Liver (tissue), 9 donors: Measurements from ENCODE around the gene REEP3. TPM values are rescaled to one million over a fixed set of nuclear protein-coding genes. Genes with fewer than 3 reads are reported as not detected.

Experiments used
- DNase-seq: peaks from one replicate; pipeline ENCODE4 v3.0.0-alpha.2; 2017; ENCODE audit warnings: low spot score
- H3K27ac ChIP-seq, 2 donors: one replicate each; pipeline ENCODE4 v1.7.0; 2013; ENCODE audit warnings: inconsistent platforms in 2 of 2, low read length in 2 of 2, control low read depth in 1 of 2, low read depth in 1 of 2, mild to moderate bottlenecking in 1 of 2
- H3K27me3 ChIP-seq, 4 donors: one replicate each; pipeline versions ENCODE4 v1.6.1 to v1.7.0; 2013; ENCODE audit warnings: low read length in 3 of 4, inconsistent platforms in 1 of 4, mild to moderate bottlenecking in 1 of 4, moderate library complexity in 1 of 4; ENCODE audit not compliant: control insufficient read depth in 4 of 4, insufficient read depth in 4 of 4
- H3K36me3 ChIP-seq, 4 donors: one replicate each; pipeline versions ENCODE4 v1.6.1 to v1.7.0; 2013; ENCODE audit warnings: low read length in 3 of 4, mild to moderate bottlenecking in 3 of 4, low read depth in 1 of 4, moderate library complexity in 1 of 4; ENCODE audit not compliant: control insufficient read depth in 4 of 4, insufficient read depth in 3 of 4
- H3K4me1 ChIP-seq, 4 donors: one replicate each; pipeline versions ENCODE4 v1.6.1 to v1.7.0; 2013; ENCODE audit warnings: low read length in 3 of 4, mild to moderate bottlenecking in 3 of 4, moderate library complexity in 1 of 4; ENCODE audit not compliant: control insufficient read depth in 4 of 4, insufficient read depth in 4 of 4
- H3K4me3 ChIP-seq, 3 donors: one replicate each; pipeline versions ENCODE4 v1.6.1 to v1.7.0; 2013; ENCODE audit warnings: low read length in 3 of 3, control low read depth in 1 of 3, low read depth in 1 of 3, mild to moderate bottlenecking in 1 of 3
- H3K9ac ChIP-seq, 2 donors: one replicate each; pipeline ENCODE4 v1.7.0; 2013; ENCODE audit warnings: low read length in 2 of 2, mild to moderate bottlenecking in 2 of 2, moderate library complexity in 2 of 2, control low read depth in 1 of 2, low read depth in 1 of 2
- H3K9me3 ChIP-seq, 4 donors: one replicate each; pipeline versions ENCODE4 v1.6.1 to v1.7.0; 2013; ENCODE audit warnings: low read length in 3 of 4; ENCODE audit not compliant: control insufficient read depth in 4 of 4
- EGR1 ChIP-seq, 2 donors: IDR thresholded peaks; 2 replicates each; pipeline ENCODE4 v1.6.1; 2016 to 2018; ENCODE audit warnings: antibody characterized with exemption in 2 of 2, low read depth in 2 of 2
- FOXA1 ChIP-seq: IDR thresholded peaks from 2 replicates; pipeline ENCODE4 v1.6.1; 2016; ENCODE audit warnings: antibody characterized with exemption
- FOXA2 ChIP-seq: IDR thresholded peaks from 2 replicates; pipeline ENCODE4 v1.6.1; 2016; ENCODE audit warnings: antibody characterized with exemption
- GABPA ChIP-seq, 2 donors: IDR thresholded peaks in 1 of 2; conservative IDR thresholded peaks in 1 of 2; 2 replicates each; pipeline ENCODE4 v1.6.1; 2016; ENCODE audit warnings: antibody characterized with exemption in 2 of 2, mild to moderate bottlenecking in 1 of 2, moderate library complexity in 1 of 2
- HNF4A ChIP-seq, 2 donors: conservative IDR thresholded peaks; 2 replicates each; pipeline ENCODE4 v1.6.1; 2016; ENCODE audit warnings: antibody characterized with exemption in 2 of 2, mild to moderate bottlenecking in 2 of 2
- HNF4G ChIP-seq: IDR thresholded peaks from 2 replicates; pipeline ENCODE4 v1.6.1; 2016; ENCODE audit warnings: antibody characterized with exemption
- JUND ChIP-seq, 2 donors: IDR thresholded peaks; 2 replicates each; pipeline ENCODE4 v1.6.1; 2016; ENCODE audit warnings: antibody characterized with exemption in 2 of 2
- RAD21 ChIP-seq, 2 donors: IDR thresholded peaks; 2 replicates each; pipeline ENCODE4 v1.6.1; 2016; ENCODE audit warnings: antibody characterized with exemption in 2 of 2, mild to moderate bottlenecking in 2 of 2
- RXRA ChIP-seq, 2 donors: IDR thresholded peaks; 2 replicates each; pipeline ENCODE4 v1.6.1; 2017 to 2018; ENCODE audit warnings: antibody characterized with exemption in 2 of 2, mild to moderate bottlenecking in 1 of 2
- YY1 ChIP-seq: IDR thresholded peaks from 2 replicates; pipeline ENCODE4 v1.6.1; 2016; ENCODE audit warnings: antibody characterized with exemption, mild to moderate bottlenecking
- WGBS: extraction: QIAGEN DNeasy Blood & Tissue Kit; methylation state at CpG from one replicate; pipeline ENCODE4 v1.1.7; 2013; 5-methylcytosine and 5-hydroxymethylcytosine counted together
- polyA plus RNA-seq, 2 donors: library from polyadenylated mRNA; stranded (reverse) in 1 of 2; unstranded in 1 of 2; fragments of 200-250 nt in 1 of 2; fragments of >200 nt in 1 of 2; fragmentation: Nextera tagmentation in 1 of 2; extraction: Ambion mirVana in 1 of 2; gene quantifications; one replicate each; pipeline versions ENCODE4 v1.2.1 to v1.2.3, GENCODE V29; 2013 to 2015
- total RNA-seq, 2 donors: library from RNA; depleted of rRNA; stranded (reverse); fragments of >200 nt; gene quantifications; one replicate each; pipeline ENCODE4 v1.2.3, GENCODE V29; 2014
- TF ChIP-seq, protein P1 (sequence below): IDR thresholded peaks from 2 replicates; pipeline ENCODE4 v1.6.1; 2016; ENCODE audit warnings: antibody characterized with exemption
- TF ChIP-seq, protein P2 (sequence below): fragments of 150-350 bp; IDR thresholded peaks from 2 replicates; pipeline ENCODE4 v1.5.1; 2017; ENCODE audit warnings: improper control_type of control experiment, low read depth, low read length; ENCODE audit not compliant: missing input control
- TF ChIP-seq, protein P3 (sequence below): IDR thresholded peaks from 2 replicates; pipeline ENCODE4 v1.6.1; 2016; ENCODE audit warnings: antibody characterized with exemption
- TF ChIP-seq, protein P4 (sequence below): IDR thresholded peaks from 2 replicates; pipeline ENCODE4 v1.6.1; 2016; ENCODE audit warnings: antibody characterized with exemption
- donor health status: healthy.
- donor health status: healthy.
- donor health status: healthy.
- donor health status: healthy.
- donor health status: healthy.

Gene REEP3
- total and polyA plus RNA-seq, 4 donors = 7.9 to 26.9 (median 18.2) TPM

DNA sequence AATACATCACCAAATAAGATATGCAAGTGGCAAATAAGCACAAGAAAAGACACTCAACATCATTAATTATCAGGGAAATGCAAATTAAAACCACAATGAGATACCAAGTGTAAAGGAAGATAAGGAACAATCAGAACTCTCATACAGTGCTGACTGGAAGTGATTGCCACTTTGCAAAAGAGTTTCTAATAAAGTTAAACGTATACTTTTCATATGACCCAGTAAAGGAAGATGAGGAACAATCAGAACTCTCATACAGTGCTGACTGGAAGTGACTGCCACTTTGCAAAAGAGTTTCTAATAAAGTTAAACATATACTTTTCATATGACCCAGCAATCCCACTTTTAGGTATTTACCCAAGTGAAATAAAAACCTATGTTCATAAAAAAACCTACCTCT, 43.3 kb upstream of the REEP3 start:
- no peak for DNase-seq
- H3K9ac ChIP-seq = no peak overlapping the region
- no peaks in the 10 kb centered on the region for H3K36me3 ChIP-seq
- H3K27ac ChIP-seq = no peak overlapping the region
- 62% methylated on average over 1 of the region's 1 CpG for WGBS
- no peaks in the 10 kb centered on the region for H3K27me3 ChIP-seq
- H3K9me3 ChIP-seq = no peaks in the 10 kb centered on the region
- peaks cover 0 to 6% (median 0%) of the 10 kb centered on the region in 4 donors for H3K4me1 ChIP-seq
- TF ChIP-seq, protein P1, sequence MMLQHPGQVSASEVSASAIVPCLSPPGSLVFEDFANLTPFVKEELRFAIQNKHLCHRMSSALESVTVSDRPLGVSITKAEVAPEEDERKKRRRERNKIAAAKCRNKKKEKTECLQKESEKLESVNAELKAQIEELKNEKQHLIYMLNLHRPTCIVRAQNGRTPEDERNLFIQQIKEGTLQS = no peak
- TF ChIP-seq, protein P2, sequence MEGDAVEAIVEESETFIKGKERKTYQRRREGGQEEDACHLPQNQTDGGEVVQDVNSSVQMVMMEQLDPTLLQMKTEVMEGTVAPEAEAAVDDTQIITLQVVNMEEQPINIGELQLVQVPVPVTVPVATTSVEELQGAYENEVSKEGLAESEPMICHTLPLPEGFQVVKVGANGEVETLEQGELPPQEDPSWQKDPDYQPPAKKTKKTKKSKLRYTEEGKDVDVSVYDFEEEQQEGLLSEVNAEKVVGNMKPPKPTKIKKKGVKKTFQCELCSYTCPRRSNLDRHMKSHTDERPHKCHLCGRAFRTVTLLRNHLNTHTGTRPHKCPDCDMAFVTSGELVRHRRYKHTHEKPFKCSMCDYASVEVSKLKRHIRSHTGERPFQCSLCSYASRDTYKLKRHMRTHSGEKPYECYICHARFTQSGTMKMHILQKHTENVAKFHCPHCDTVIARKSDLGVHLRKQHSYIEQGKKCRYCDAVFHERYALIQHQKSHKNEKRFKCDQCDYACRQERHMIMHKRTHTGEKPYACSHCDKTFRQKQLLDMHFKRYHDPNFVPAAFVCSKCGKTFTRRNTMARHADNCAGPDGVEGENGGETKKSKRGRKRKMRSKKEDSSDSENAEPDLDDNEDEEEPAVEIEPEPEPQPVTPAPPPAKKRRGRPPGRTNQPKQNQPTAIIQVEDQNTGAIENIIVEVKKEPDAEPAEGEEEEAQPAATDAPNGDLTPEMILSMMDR = no peak
- no peak for TF ChIP-seq HNF4A (conservative IDR thresholded peaks at IDR 0.05)
- TF ChIP-seq, protein P3, sequence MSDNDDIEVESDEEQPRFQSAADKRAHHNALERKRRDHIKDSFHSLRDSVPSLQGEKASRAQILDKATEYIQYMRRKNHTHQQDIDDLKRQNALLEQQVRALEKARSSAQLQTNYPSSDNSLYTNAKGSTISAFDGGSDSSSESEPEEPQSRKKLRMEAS = no peak
- TF ChIP-seq FOXA1 = no peak
- TF ChIP-seq RAD21 (IDR thresholded peaks at IDR 0.05) = no peak
- no peak for TF ChIP-seq EGR1 (IDR thresholded peaks at IDR 0.05; ENCODE audit: low read depth in 2 of 2)
- TF ChIP-seq FOXA2 = no peak
- TF ChIP-seq YY1 = no peak
- TF ChIP-seq RXRA (IDR thresholded peaks at IDR 0.05) = no peak
- TF ChIP-seq, protein P4, sequence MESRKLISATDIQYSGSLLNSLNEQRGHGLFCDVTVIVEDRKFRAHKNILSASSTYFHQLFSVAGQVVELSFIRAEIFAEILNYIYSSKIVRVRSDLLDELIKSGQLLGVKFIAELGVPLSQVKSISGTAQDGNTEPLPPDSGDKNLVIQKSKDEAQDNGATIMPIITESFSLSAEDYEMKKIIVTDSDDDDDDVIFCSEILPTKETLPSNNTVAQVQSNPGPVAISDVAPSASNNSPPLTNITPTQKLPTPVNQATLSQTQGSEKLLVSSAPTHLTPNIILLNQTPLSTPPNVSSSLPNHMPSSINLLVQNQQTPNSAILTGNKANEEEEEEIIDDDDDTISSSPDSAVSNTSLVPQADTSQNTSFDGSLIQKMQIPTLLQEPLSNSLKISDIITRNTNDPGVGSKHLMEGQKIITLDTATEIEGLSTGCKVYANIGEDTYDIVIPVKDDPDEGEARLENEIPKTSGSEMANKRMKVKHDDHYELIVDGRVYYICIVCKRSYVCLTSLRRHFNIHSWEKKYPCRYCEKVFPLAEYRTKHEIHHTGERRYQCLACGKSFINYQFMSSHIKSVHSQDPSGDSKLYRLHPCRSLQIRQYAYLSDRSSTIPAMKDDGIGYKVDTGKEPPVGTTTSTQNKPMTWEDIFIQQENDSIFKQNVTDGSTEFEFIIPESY = no peak
- TF ChIP-seq HNF4G = no peak
- H3K4me3 ChIP-seq = no peak overlapping the region

DNA sequence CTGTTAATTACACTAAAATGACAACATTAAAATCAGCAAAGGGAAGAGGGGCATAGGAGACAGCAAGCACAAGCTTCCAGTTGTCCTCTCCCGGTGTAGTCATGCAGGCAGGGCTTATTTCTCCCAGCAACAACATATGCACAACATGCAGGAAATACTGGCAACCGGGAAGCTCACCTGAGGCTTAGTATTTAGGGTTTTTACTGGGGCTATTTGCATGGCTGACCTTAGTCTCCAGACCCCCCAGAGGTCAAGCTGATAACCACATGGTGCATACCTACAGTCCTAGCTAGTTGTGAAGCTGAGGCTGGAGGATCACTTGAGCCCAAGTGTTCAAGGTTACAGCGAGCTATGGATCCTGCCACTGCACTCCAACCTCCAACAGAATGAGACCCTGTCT, 42.6 kb upstream of the REEP3 start:
- Histone ChIP-seq H3K9ac (no peak overlapping the region), H3K27ac (no peak overlapping the region), H3K4me3 (no peak overlapping the region), H3K27me3 (no peaks in the 10 kb centered on the region), H3K9me3 (no peaks in the 10 kb centered on the region), H3K36me3 (no peaks in the 10 kb centered on the region), H3K4me1 (peaks cover 0 to 6% (median 0%) of the 10 kb centered on the region in 4 donors)
- 92% methylated on average over 3 of the region's 3 CpGs for WGBS
- TF ChIP-seq RAD21 (IDR thresholded peaks at IDR 0.05) = no peak
- TF ChIP-seq RXRA (IDR thresholded peaks at IDR 0.05) = no peak
- no peak for TF ChIP-seq GABPA (IDR thresholded peaks at IDR 0.05 in 1 of 2, conservative IDR thresholded peaks at IDR 0.05 in 1 of 2)
- TF ChIP-seq, protein P4 = no peak
- no peak for TF ChIP-seq HNF4A (conservative IDR thresholded peaks at IDR 0.05)
- TF ChIP-seq YY1 = no peak
- TF ChIP-seq JUND (IDR thresholded peaks at IDR 0.05) = no peak
- TF ChIP-seq, protein P2 = no peak
- DNase-seq = no peak
